Measurements from ENCODE around the gene AMT.

AMT gene

DNA sequence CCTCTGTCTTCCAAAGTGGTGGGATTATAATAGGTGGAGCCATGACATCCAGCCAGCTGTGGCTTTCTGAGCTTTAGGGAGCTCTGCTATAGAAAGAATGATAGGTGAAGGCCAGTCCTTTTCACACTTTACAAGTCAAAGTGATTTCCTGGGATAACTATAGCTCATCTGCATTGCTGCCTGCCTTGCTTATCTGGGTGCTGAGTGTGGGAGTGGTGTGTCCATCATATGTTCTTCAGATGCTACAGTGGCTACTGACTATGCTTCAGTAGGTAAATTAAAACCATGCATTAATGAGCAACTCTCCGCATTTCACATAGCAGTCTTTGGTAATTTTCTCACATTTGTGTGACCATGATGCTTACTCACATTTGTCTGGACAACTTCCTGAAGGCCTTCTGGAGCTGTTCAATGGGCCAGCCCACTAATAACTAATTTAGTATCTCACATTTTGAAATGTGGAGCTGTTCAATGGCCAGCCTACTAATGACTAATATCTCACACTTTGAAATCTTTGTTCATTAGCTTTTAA, 33.9 kb downstream of the AMT start:
- no peak for DNase-seq (ENCODE audit: low spot score)

DNA sequence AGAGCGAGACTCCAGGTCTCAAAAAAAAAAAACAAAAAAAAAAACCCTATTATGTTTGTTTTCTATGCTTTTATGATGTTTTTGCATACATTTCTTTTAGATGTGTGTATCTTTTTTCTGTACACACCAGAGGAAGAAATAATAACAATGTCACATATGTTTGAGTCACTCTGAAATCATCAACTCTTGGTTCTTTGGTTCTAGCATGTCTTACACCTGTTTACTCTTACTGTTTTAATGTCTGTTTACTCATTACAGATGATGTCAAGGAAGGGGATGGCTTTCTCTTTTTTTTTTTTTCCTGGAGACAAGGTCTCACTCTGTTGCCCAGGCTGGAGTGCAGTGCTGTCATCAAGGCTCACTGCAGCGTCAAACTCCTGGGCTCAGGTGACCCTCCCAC, 34.6 kb downstream of the AMT start:
- DNase-seq (ENCODE audit: low spot score): no peak

DNA sequence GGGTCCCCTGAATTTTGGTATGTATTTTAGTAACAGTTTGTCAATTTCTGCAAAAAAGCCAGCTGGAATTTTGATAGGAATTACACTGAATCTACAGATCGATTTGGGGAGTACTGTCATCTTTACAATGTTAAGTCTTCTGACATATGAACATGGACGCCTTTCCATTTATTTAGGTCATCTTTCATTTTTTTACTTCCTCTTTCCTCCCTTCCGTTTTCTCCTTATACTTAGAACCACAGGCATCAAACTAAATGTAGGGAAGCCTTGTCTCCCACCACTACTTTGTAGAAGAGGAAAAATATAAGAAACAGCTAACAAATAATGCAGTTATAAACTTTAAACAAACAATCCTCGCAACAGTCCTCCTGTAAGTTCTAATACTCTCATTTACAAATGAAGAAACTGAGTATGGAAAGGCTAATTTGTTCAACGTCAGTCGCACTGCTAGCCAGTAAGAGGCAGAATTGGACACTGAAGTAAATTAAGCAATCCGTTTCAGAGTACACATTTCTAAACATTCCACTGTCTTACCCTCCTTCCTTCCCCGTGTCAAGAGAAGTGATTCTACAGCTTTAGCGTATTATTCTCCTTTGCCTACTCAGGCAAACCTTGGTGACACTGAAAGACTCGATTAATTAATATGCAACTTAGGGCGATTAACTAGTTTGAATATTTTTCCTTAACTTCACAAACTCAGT, 36.1 kb downstream of the AMT start:
- DNase-seq (ENCODE audit: low spot score): no peak

DNA sequence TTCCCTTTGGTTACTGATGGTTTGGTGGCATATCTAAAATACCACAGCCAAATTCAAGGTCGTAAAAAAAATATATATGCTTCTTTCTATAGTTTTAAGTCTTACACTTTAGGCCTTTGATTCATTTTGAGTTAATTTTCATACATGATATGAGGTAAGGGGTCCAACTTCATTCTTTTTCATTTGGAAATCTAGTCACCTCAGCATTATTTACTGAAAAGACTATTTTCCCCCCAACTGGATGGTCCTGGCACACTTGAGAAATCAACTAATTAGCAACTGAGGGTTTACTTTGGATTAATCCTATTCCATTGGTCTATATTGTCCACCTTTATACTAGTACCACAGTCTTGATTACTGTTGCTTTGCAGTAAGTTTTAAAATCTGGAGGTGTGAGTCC, 36.7 kb downstream of the AMT start:
- DNase-seq (ENCODE audit: low spot score): no peak

DNA sequence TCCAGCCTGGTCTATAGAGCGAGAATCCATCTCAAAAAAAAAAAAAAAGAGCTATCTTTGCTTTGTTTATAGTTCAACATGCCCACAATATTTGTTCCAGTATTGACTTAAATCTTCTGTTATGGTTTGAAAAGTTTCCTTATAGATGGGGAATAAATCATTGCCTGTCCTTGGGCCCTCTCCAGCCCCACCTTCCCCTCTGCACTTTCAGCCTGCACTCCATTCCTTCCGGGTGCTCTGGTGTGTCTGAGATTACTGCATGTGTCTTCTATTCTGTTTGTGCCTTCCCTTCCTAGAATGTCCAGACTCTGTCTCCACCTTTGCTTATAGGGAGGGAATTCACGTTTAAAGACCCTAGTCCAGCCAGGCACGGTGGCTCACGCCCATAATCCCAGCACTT, 38.9 kb downstream of the AMT start:
- no peak for DNase-seq (ENCODE audit: low spot score)

DNA sequence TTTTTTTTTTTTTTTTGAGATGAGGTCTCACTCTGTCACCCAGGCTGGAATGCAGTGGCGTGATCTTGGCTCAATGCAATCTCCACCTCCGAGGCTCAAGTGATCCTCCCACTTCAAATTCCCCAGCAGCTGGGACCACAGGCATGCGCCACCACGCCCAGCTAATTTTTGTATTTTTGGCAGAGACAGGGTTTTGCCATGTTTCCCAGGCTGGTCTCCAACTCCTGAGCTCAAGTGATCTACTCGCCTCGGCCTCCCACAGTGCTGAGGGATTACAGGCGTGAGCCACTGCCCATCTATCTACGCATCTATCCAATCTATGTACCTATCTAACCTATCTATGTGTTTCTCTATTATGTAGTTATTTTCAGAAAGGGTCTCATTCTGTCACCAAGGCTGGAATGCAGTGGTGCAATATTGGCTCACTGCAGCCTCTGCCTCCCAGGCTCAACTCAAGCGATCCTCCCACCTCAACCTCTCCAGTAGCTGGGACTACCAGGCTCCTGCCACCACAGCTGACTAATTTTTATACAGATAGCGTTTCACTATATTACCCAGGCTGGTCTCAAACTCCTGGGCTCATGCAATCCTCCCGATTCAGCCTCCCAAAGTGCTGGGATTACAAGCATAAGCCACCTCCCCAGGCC, 43.9 kb downstream of the AMT start:
- peak; percentile 21 for DNase-seq (ENCODE audit: low spot score)

DNA sequence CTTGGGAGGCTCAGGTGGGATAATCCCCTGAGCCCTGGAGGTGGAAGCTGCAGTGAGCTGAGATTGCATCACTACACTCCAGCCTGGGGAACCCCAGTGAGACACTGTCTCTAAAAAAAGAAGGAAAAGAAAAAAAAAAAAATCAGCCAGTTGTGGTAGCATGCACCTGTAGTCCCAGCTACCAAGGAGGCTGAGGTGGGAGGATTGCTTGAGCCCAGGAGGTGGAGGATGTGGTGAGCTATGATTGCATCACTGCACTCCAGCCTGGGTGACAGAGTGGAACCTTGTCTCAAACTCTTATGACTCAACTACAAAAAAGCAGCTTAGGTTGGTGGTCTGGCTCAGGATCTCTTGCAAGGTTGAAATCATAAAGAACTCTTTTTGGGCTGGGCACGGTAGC, 44.8 kb downstream of the AMT start:
- no peak for DNase-seq (ENCODE audit: low spot score)

DNA sequence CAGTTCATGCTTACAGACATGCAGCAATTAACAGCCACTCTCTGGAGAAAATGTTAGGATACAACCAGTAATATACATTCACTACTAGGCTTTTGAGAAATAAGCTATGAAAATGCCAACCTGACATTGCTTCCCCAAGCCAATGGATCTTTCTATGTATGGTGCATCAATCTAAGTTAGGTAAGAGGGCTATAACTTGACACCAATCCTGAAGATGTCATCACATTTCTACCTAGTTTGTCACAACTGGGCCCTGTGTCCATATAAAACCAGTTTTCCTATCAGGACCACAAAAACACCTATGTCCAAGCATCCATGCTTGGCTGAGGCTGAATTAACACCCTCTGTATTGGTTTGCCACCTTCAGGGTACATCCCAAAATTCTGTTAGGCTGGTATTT, 50.3 kb downstream of the AMT start:
- no peak for DNase-seq (ENCODE audit: low spot score)

DNA sequence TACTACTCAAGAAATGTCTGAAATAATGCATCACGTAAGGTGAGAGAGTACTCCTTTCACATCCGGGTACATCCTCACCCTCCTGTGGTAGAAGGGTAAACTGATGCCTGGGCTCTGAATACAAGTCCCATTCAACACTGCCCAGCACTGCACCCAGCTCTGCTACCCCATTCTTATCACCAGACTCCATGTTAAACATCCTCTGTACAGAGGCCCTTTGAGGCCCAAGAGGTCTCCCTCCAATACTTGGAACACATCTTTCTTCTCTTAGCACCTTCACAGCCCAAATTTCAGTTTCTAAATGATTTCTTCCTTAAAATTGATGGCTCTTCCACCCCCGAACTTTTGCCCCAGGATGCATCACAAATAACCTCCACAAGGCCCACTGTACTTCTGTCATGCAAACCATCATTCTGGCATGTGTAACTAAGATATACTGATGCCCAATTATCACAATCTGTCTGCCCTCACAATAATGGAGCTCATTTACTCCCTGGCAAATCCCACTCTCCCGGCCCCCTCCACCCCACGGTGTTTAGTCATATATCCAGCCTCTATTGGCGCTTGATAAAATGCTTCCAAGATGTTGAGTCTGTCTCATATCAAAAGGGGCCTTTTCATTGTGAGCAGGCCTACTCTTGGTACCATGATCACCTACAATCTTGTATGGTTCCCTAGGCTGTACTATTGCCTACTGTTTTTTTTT, 51.5 kb downstream of the AMT start:
- no peak for DNase-seq (ENCODE audit: low spot score)

All from cerebellar cortex (tissue), 1 donor.